Measurements from ENCODE around the gene KPNA1.
"Not testable (repeated sequence)": the region's sequence is repeated elsewhere in the genome, so short reads cannot be mapped to it uniquely, and the experiment has no call there.

The KPNA1 gene

DNA sequence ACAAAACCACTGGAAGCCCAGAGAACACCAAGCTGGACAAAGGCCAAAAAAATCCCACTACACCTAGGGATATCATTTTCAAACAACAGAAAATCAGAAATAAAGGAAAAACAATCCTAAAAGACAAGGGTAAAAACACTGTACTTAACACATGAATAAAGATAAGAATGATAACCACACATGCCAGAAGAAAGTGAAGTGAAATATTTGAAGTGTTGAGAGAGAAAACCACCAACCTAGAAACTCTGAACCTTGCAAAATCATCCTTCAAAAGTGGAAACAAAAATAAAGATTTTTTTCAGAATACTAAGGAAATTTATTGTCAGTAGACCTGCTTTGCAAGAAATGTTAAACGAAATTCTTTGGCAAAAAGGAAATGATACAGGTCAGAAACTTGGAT lies 45.1 kb downstream of the KPNA1 start:
- DNase-seq, result no peak

DNA sequence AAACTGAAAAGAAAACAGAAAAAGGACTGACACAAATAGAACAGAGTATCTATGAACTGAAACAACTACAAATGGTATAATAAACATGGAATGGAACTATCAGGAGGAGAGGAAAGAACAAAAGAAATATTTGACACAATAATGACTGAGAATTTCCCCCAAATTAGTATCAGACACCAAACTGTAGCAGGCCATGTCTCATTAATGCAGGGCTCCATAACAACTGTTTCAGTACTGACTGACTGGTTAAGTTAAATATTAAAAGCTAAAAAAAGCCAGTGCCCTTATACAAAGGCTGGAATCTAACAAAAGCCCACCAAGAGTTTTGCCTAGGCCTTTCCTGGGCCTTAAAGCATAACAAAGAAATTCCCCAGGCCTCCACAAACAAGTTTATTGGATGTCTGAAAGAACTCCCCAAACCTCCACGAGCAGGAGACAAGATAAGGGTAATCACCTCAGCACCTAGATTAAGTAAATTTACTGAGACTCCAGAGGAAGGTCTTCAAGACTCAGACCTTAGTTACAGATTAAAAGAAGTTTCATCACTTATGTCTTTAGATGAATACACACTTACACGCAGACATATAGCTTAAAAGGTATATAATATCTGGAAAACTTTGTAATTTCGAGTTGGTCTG lies 45.7 kb downstream of the KPNA1 start:
- DNase-seq, result no peak

DNA sequence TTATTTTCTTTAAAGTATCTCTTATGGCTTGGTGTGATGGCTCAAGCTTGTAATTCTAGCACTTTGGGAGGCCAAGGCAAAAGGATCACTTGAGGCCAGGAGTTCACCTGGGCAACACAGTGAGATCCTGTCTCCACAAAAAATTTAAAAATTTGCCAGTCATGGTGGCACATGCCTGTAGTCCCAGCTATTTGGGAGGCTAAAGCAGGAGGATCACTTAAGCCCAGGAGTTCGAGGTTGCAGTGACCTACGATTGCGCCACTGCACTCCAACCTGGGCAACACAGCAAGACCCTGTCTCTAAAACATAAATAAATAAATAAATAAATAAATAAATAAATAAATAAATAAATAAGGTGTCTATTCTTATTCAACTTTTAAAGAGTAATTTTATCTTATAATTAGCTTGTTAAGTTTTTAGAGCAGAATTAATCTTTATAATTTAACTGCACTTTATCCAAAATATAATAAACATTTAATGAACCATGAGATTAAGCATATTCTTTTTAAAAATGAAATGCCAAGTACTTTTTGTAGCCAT lies 48.0 kb downstream of the KPNA1 start:
- DNase-seq, result no peak

DNA sequence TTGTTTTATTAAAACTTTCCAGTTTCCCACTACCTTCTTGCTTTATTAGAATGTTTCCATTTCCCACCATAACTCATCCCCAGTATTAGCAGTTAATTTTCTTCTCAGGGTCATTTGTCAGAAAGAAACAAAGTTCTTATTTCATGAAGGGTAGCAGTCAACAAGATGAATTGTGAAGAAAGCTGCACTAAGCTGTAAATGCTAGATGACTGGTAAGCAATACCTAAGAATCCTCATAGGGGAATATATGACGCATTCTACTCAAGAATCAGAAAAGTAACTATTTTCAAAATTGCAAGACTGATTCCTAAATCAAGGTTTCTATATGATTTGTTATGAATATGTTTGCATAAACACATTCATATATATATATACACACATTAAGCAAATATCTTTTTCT lies 50.1 kb downstream of the KPNA1 start:
- no peak for DNase-seq

DNA sequence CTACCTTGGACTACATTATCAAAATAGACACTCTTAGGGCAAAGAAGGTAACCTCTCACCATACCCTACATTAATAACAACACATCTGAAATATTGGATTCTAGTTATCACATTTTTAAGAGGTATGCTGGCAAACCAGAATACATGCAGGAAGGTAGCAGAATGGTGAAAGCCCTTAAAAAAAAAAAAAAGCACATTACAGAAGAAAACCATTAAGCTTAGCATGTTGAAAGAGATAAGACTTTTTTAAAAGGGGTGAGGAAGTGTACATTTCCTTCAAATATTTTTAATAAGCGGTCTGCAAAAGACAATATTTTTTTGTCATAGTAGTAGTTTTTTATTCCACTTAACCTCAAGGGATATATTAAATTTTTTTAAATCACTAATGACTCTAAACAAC lies 52.3 kb downstream of the KPNA1 start:
- DNase-seq, result no peak

DNA sequence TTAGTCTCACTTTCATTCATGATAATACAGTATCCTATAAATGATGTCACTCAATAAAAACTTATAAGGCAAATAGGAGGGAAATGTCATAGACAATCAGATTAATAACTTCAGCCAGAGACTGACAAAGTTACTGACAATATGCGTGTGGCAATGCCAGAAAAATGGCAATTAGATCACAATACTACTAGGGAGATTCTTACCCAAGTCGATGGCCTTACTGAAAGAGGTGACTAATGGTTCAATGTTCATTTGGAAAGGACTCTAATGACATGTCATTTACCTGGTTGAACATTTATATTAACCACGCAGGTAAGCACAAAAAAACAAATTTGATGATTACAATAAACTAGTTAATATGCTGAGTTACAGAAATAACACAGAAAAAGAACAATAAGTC lies 52.9 kb downstream of the KPNA1 start:
- no peak for DNase-seq

DNA sequence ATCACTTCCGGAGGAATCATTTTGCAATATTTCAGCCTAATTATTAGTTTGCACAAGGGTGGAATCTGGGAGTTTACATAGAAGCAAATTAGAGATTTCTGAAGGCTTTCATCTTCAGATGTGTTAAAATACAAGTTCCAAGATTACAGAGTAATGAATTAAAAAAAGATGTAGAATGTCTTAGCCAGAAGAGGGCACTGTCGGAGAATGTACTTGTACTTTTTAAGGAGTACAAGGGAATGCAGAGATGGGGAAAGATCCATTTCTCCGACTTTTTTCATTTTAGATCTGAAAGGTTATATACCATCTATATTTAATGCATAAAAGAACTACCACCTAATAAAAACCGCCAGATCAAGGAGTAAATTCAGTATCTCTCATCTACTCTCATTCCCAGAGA lies 55.7 kb downstream of the KPNA1 start:
- DNase-seq, result no peak

DNA sequence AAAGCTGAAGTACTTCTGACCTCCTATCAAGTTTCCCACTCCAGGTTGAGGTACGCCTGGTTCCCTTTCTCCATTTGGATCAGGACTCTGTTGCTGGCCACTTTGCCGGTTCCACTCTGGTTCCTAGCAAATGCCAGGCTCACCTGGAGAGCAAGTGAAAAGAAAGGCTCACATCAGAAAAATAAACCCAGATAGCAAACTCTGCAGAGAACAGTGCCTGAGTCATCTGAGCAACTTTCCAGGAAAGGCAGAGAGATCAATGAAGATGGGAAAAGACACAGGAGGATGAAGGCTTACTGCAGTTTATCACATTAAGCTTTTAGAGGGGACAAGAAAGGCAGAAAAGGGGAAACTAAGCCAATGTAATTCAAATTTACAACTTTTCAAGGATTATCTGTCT lies 57.0 kb downstream of the KPNA1 start:
- no peak for DNase-seq

DNA sequence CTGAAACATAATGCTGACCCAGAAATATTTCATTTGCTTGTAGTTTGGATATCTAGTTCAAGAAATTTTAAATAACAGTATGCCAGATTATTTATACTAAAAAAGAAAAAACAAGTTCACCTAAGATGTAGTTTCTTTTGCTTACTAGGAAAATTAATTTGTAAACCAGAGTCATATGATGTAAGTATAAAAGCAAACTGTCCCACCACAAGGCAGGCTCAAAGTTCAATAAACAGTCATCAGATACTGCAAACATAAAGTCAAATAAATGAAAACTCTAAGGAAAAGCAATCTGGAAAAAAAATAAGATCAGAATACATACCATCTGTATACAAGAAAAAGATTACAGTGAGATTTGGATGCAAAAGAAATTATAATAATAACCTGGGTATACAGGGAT lies 58.7 kb downstream of the KPNA1 start:
- DNase-seq, result no peak

DNA sequence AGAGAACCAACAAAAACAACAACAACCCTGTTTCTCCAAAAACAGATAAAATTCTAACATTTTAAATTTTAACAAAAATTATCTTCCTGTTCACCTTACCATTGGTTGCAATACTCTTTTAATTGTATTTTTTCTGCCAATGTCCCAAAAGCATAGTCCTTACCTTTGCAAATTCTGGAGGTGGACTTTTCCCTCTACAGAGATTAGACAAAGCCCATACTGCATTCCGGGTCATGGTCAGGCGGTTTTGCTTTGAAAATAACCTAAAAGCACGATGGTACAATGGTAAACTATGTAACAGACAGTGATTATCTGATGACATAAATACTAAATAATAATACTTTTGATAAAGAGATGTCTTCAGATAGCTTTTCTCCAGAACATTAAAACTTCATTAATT lies 63.4 kb downstream of the KPNA1 start:
- no peak for DNase-seq

DNA sequence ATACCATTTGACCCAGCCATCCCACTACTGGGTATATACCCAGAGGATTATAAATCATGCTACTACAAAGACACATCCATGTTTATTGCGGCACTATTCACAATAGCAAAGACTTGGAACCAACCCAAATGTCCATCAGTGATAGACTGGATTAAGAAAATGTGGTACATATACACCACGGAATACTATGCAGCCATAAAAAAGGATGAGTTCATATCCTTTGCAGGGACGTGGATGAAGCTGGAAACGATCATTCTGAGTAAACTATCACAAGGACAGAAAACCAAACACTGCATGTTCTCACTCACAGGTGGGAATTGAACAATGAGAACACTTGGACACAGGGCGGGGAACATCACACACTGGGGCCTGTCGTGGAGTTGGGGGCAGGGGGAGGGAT lies 66.5 kb downstream of the KPNA1 start:
- DNase-seq, result not testable (repeated sequence)

DNA sequence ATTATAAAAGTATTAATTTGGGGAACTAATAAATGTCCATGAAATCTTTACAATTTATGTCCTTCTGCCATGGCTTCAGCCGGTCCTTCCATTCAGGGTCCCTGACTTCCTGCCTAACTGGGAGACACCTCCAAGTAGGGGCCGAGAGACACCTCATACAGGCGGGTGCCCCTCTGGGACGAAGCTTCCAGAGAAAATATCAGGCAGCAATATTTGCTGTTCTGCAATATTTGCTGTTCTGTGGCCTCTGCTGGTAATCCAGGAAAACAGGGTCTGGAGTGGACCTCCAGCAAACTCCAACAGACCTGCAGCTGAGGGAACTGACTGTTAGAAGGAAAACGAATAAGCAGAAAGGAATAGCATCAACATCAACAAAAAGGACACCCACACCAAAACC lies 70.2 kb downstream of the KPNA1 start:
- DNase-seq, result not testable (repeated sequence)

DNA sequence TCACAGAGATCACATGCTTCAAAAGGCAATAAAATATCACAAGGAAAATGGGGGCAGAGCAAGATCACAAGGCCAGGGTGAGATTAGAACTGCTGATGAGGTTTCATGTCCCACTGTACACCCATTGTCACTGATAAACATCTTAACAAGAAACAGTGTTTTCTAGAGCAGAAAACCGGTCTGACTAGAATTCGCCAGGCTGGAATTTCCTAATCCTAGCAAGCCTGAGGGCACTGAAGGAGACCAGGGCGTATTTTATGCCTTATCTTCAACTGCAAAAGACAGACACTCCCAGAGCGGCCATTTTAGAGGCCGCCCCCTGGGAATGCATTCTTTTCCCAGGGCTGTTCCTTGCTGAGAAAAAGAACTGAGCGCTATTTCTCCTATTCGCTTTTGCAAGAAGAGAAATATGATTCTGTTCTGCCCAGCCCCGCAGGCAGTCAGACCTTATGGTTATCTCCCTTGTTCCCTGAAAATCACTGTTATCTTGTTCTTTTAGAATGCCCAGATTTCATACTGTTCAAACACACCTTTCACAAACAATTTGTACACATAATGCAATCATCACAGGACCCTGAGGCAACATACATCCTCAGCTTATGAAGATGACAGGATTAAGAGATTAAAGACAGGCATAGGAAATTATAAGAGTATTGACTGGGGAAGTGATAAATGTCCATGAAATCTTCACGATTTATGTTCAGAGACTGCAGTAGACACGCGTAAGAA lies 70.8 kb downstream of the KPNA1 start:
- not testable (repeated sequence) for DNase-seq

DNA sequence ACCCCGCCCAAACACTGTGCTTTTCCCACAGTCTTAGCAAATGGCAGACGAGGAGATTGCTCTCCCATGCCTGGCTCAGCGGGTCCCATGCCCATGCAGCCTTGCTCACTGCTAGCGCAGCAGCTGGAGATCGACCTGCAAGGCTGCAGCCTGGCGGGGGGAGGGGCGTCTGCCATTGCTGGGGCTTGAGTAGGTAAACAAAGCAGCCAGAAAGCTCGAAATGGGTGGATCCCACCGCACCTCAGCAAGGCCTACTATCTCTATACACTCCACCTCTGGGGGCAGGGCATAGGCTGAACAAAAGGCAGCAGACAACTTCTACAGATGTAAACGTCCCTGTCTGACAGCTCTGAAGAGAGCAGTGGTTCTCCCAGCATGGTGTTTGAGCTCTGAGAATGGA lies 71.6 kb downstream of the KPNA1 start:
- no peak for DNase-seq

DNA sequence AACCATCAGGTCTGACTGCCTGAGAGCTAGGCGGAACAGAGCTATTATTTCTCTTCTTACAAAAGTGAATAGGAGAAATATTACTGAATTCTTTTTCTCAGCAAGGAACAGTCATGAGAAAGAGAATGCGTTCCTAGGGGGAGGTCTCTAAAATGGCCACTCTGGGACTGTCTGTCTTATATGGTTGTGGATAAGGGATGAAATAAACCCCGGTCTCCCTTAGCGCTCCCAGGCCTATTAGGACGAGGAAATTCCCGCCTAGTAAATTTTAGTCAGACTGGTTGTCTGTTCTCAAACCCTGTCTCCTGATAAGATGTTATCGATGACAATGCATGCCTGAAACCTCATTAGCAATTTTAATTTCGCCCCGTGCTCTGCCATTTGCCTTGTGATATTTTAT lies 78.8 kb downstream of the KPNA1 start:
- DNase-seq, result no peak

DNA sequence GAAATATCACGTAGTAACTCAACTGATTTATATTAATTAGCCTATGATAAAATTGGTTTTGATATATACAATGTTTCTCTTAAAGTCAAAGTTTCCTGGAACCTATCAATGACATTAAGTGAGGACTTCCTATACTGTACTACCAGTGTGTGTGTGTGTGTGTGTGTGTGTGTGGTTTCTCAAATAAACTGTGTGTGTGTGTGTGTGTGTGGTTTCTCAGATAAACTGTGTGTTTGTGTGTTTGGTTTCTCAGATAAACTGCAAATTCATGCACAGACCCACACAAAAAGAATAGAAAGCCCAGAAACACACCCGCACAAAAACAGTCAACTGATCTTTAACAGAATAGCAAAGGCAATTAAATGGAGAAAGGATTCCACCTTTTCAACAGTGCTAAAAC lies 84.4 kb downstream of the KPNA1 start:
- DNase-seq, result no peak

DNA sequence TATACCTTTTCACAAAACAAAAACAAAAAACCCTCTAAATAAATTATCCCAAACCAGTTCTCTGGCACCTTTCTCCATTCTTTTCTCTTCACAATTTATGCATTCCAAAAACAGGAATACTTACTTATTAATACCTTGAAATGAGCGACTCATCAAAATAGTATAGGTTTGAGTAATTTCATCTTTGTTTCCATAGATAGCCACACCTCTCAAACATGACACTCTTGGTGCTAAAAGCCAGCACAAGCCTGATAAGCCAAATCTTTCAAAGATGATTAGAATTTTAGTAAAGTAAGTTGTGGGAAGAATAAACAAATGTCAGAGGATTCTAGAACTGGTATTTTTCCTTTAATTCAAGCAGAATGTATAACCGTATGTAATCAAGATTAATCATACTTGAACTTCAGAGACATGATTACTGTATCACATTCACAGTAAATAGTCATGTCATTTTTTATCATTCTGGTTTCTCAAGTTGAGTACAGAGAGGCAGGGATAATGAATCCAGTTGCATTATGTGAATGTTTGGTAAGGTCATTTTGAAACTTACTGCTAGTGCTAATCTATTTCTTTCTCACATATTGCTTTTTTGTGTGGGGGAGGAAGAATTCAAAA lies 86.8 kb downstream of the KPNA1 start:
- no peak for DNase-seq

DNA sequence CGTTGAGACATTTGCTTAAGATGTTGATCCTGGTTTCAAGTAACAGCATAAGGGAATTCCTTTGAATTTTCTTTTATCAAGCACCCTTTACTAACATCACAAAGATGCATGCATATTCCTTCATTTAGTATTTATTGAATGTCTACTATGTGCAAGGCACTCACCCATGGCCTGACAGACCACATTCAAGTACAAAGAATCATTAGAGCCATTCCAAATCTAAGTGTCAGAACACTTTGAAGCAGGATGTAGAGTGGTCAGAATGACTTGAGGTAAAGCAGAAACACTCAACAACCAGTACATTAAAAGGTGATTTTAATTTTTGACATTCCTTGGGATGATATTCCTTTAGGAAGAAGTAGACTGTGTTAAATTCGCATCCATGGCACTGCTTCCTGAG lies 92.9 kb downstream of the KPNA1 start:
- DNase-seq, result no peak

DNA sequence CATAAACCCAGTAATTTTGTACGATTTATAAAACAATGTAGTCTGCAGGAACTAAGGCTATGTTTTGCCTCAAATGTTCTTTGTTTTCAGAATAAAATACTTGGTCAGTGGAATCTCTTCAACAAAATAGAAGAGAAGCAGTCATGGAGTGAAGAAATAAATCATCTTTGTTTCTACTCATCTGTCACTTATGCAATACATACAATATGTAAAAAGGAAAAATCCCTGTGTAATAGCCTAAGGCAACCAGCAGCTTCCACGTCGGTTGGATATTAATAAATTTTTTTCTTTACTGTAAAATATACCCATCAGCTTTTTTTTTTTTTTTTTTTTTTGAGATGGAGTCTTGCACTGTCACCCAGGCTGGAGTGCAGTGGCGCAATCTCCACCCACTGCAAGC lies 93.6 kb downstream of the KPNA1 start:
- no peak for DNase-seq

DNA sequence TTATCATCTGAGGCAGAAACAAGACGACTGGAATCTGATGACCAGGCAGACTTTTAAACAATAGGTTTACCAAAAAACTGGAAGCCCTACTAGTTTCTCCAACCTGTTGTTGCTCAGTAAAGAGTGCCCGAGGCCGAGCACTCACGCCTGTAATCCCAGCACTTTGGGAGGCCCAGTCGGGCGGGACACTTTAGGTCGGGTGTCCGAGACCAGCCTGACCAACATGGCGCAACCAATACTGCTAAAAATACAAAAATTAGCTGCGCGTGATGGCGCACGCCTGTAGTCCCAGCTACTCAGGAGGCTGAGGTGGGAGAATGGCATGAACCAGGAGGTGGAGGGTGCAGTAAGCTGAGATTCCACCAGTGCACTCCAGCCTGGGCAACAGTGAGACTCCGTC lies 97.8 kb downstream of the KPNA1 start:
- DNase-seq, result no peak

DNA sequence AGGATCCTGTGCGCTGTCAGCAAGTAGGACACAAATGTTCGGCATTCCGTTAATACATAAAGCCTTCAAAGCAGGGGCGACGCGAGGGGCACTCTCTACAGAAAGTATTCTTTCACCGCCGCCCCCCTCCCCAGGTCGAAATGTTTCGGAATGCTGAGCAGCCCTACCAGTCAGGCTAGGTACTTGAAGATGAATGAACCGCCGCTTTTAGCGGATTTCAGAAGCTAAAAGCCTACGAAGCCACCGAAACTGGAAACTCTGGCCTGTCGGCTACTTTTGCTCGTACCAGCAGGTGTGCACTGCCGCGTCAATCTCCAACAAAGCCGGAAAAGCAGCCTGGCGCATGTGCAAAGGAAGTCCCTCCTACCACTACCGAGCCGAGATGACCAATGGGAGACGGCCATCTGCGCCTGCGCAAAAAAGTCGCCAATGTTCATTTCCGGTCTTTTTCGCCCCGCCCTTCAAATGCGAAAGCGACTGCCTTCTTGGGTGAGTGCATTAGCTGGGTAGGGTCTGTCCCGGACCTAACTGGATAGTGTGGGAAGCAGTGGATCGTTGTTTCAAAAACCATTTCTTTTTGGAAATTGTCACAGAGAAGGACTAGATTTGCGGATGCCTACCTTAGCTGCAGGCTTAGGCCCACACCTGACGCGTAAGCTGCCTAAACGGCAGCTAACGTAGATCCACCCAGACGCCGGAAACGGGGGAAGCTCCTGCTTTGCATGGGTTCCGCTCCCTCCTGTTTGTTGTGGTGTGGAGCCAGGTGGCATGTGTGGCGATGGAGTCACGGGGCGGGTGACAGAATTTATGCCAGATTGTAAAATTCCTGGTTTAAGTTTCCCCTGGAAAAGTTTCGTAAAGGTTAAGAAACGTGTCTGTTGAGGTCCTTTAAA lies 98.7 kb downstream of the KPNA1 start, which contains the start of gene WDR5B:
Gene WDR5B, minus strand, starts transcription at position 301 of the 893 bp plus-strand sequence. CDS start 534 bp downstream, outside the sequence.
- DNase-seq, result peak; percentile 98

DNA sequence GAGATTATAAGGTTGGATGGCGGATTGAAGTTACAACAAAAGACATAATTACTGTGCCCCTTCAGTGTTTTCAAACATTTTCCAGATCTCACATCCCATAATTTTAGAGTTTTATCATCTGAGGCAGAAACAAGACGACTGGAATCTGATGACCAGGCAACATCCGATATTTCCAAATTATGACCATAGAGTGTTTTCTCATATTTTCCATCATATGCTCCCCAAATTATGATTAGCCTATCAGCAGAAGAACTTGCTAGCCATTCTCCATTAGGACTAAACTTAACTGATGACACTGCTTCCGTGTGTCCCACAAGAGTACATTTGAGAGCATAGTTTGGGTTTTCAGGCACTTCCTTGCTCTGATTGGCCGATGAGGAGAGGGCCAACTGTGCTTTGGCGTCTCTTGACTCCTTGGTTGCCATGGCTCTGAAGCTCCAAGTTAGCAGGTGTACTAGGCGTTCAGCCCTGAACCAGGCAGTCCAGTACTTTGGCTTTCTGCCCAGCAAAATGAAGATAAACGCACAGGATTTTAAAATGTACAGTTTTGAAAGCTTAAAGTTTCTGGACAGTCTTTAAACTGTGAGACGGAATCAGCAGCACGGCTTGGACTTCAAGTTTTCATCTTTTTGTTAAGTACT lies 99.5 kb downstream of the KPNA1 start:
- DNase-seq, result no peak

DNA sequence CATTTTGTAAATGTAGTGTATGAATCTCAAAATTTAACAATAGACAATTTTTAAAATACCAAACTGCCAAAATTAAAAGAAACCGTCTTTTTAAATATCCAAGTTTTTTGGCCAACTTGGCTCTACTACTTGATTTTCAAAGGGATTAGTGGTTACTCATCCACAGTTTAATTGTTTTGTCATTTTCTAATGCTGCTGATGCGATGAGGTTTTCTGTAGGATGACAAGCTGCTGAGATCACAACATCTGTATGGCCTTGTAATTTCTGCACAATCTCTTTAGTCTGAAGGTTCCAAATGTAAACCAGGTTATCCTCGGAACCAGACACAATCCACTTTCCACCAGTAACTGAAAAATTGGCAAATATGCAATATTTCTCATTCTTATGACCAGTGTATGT lies 100.3 kb downstream of the KPNA1 start:
- DNase-seq, result no peak
